ENCODE results near the gene FAM222A.

FAM222A gene

GRCh38 chr12:109737126-109737525 is 23.5 kb downstream of the FAM222A start:
- no peak for DNase-seq (ENCODE audit: low read depth in 3 of 3)

GRCh38 chr12:109737631-109738030 is 24.0 kb downstream of the FAM222A start:
- no peak for DNase-seq (ENCODE audit: low read depth in 3 of 3)

GRCh38 chr12:109738209-109738608 is 24.6 kb downstream of the FAM222A start:
- no peak for DNase-seq (ENCODE audit: low read depth in 3 of 3)

GRCh38 chr12:109738878-109739665 is 25.4 kb downstream of the FAM222A start:
- no peak for DNase-seq (ENCODE audit: low read depth in 3 of 3)

- DNase-seq (ENCODE audit: low read depth in 3 of 3) = no peak
Measured at GRCh38 chr12:109739747-109740693, 26.4 kb downstream of the FAM222A start.

- DNase-seq (ENCODE audit: low read depth in 3 of 3) = no peak
Measured at GRCh38 chr12:109740694-109741245, 27.1 kb downstream of the FAM222A start.

DNA sequence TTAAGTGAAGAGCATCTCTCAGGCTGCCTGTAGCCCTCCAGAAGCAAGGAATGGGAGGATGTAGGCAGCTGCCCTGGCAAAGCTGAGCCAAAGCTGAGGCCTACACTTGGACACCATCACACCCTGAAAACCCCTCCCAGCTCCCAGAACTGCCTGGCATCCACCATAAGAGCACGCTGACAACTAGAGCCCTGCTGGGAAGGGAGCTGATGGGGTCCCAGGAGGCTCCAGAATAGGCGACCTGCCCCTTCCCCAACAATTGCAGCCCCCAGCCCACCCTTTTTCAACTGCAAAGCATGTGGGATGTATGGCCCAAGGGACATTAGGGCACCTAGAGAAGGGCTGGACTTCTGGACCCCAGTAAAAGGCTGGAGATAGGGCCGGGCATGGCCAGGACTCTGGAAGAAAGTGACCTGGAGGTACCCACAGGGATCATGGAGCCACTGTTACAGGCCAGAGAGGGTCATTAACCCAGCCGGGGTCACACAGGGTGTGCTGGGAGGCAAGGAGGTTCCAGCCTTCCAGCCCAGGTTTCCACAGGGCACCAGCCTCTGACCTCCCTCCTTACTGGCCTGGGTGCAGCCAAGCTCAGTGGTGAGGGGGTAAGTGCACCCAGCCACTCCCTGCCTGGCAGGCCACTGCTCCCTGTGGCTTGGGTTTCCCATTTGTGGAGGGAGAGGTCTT is 27.8 kb downstream of the FAM222A start:
- no peak for DNase-seq (ENCODE audit: low read depth in 3 of 3)

DNA sequence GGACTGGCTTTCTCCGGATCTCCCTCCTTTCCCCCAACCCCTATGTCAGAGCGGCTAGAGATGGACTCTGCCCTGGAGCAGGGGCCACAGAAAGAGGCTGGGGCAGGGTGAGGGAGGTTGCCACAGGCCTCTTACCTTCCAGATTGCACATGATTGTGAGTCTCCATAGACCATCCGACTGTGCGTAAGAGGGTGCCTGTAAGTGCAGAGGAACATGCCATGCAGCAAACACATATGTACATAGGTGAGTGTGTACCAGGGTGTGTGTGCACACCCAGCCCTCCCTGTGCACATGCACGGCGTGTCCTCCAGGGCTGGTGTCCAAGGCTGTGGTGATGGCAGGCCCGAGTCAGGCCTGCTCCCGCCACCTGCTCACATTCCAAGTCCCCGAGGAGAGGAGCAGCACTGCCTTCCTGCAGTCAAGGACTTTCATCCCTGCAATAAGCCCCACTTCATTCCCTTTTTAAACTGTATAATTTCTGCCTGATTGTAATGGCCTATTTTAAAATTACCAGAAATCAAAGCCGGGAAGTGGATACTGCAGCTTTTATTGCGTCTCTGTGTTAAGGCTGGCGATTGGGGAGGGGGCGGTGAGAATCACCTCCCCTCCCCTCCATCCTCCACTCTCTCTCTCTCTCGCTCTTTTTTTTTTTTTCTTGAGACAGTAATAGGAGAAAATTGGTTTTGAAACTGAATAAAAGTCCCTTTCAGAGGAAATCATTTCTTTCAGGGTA is 28.5 kb downstream of the FAM222A start:
- DNase-seq (ENCODE audit: low read depth in 3 of 3) = no peak

- no peak for DNase-seq (ENCODE audit: low read depth in 3 of 3)
Measured at GRCh38 chr12:109743076-109743910, 29.7 kb downstream of the FAM222A start.

- DNase-seq (ENCODE audit: low read depth in 3 of 3) = no peak
Measured at GRCh38 chr12:109744026-109744425, 30.4 kb downstream of the FAM222A start.

GRCh38 chr12:109744986-109745942 is 31.6 kb downstream of the FAM222A start:
- DNase-seq (ENCODE audit: low read depth in 3 of 3) = no peak

DNA sequence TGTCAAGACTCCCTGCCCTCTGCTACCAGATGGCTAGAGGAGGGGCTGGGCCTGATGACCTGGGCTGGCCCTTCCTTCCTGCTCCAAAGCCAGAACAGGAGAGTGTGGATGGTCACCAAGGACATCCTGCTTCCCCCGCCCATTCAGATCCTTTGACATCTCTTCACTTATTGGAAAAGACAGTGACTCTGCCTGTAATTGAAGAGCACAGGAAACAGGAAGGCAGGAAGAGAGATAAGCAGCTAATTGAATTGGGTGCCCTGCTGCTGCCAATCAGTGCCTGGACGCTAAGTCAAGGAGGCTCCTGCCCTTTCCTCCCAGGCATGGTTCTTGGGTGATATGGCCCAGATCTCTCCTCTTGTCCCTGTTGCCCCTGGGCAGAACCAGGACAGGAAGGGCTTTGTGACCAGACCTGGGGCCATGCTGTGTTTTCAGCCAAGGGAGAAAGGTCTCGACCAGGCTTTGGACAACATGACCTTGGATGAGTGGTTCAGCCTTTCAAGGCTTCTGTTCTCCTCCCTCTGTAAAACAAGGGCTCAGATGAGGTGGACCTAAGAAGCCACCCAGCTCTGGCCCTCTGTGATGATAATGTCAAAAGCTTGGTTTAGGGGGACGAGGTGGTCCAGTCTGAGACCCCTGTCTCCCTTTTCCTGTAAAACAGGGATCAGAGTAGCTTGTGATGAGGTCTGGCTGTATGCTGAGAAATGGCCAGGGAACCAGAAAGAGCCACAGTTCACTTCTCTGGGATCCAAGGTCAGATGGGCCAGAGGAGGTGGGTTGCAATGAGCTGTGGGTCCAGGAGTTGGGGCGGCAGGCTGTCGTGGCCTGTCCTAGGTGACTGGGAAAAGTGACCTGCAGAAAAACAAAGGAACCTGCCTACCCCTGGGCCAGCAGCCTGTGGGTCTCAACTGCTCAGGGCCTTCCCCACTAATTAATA is 38.8 kb downstream of the FAM222A start:
- DNase-seq (ENCODE audit: low read depth in 3 of 3) = no peak

DNA sequence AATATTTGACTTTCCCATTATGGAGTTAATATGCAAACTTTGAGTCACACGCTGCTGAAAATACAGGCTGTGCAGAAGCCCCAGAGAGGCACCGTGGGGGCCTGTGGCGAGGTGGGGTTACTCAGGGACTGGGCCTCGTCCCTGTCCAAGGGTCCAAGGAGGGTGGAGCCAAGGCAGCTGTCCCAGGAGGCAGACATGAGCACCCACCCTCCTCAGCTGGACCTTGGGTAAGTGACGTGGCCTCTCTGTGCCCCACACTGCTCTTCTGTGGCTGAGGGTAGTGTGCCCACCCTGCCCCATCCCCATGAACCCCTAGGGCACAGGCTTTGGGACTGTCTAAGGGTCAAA is 39.4 kb downstream of the FAM222A start:
- DNase-seq (ENCODE audit: low read depth in 3 of 3) = no peak

DNA sequence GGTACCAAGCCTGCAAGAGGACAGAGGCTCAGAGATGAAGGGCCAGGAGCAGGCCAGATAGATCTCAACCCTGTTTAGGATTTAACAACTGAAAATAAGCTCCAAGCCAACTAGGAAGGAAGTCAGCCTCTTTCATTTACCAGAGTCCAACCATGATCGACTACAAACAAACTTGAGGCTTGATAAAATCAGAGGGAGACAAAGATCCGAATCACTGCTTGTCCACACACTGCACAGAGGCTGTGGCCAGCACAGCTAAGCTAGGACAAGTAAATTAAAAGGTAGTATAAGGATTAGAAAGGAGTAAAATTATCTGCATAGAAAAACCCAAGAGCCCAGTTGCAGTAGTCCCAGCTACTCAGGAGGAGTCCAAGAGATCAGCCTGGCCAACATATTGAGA is 40.3 kb downstream of the FAM222A start:
- no peak for DNase-seq (ENCODE audit: low read depth in 3 of 3)

GRCh38 chr12:109756457-109756856 is 42.8 kb downstream of the FAM222A start:
- no peak for DNase-seq (ENCODE audit: low read depth in 3 of 3)

DNA sequence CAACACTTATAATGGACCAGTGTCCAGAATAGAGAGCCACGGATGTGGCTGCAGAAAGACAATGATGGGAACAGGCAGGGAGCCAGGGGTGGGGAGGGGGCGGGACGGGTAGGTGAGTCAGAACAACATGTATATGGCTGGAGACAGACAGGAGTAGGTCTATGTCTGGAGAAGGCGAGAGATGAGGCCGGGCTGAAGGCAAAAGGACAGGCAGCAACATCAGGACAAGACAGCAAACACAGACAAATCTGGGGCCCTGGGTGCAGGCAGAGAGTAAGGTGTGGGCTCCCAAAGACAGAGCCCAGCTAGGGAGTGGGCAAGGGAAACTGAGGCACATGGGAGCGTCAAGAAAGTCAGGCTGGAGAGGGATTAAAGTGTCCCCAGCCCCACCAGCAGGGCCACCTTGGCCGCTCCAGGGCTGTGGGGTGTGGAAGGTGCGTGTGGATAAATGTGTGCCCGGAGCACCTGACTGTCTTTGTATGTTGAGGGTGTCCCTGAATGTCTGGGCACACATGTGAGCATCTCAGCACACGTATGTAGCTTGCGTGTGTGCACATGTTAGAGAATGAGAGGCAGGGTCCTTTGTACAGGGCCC is 44.1 kb downstream of the FAM222A start:
- DNase-seq (ENCODE audit: low read depth in 3 of 3) = no peak
